HUDEP-2 (cell line): Measurements from ENCODE around the gene SYNE1.
"Not testable (repeated sequence)": the region's sequence is repeated elsewhere in the genome, so short reads cannot be mapped to it uniquely, and the experiment has no call there.

Experiments
- DNase-seq, 76 experiments: peaks; one replicate each; lab custom pipeline; 2025; ENCODE audit not compliant: unreplicated experiment in 76 of 76; lab: John Stamatoyannopoulos, UW

Gene SYNE1

DNA sequence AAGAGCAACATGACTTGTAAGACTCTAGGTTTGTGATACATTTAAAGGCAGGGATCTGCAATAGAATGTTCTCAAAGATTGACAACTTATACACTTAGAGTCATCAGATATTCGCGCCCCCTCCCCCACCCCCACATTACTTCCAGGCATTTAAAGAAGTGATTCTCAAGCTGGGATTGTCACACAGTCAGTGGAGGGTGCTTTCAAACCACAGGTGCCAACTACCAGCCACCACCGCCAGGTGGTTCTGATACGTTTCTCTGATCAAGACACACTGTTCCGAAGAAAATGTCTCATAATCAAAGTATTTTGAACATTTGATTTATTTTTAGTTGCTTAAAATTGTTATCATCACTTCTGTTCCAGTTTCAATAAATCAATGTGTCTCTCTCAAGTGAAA, 472.2 kb downstream of the SYNE1 start:
- DNase-seq: no peak

DNA sequence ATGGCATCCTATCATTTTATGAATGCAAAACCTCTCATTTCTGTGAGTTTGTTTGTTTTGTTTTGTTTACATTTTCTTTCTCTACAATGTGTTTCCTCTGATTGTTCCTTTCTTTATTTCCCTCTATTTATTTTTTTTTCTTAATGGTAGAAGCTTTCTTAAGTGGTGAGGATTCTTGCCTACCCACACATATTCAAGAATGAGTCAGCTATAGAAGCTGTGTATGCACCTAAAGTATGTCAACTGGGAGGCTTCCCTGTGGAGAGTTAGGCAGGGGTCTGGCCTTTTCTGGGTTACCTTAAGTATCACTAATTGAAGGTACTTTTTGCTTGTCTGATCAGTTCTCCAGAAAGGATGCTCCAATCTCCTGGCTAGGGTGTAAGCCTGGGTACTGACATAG, 475.7 kb downstream of the SYNE1 start:
- no peak for DNase-seq

DNA sequence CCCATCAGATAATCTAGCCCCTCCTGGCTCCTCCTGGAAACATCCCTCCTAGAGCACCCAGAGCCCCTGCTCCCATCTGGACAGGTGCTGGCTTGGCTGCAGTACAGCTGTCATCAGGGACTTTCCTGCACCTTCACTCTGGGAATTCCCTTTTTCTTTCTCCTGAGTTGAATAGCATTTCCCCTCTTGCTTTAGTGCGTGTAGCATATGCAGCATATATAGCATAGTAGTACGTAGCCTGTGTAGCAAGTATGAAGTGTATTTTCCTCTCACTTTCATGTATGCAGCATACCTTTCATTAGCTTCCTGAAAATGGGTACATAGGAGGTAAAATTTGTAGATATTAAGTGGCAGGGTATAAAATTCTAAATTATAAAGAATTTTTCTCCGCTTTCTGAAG, 476.8 kb downstream of the SYNE1 start:
- DNase-seq: no peak

DNA sequence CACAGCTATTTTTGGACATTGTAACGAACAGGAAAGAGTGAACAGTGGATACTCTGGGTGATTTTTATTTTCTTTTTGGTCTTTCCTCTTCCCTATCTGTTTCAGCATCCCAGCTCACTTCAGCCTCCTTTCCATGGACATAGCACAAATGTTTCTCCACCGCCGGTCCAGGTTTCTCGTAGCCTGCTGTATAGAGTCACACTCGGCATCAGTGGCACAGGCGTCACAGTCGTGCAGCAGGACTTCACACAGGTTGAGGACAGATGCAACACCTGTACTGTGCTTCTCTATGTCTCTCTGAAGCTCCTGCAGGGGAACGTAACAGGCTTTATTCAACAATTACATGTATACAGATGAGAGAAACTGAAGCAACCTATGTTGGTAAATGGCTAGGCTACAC, 481.4 kb downstream of the SYNE1 start:
- DNase-seq: no peak

DNA sequence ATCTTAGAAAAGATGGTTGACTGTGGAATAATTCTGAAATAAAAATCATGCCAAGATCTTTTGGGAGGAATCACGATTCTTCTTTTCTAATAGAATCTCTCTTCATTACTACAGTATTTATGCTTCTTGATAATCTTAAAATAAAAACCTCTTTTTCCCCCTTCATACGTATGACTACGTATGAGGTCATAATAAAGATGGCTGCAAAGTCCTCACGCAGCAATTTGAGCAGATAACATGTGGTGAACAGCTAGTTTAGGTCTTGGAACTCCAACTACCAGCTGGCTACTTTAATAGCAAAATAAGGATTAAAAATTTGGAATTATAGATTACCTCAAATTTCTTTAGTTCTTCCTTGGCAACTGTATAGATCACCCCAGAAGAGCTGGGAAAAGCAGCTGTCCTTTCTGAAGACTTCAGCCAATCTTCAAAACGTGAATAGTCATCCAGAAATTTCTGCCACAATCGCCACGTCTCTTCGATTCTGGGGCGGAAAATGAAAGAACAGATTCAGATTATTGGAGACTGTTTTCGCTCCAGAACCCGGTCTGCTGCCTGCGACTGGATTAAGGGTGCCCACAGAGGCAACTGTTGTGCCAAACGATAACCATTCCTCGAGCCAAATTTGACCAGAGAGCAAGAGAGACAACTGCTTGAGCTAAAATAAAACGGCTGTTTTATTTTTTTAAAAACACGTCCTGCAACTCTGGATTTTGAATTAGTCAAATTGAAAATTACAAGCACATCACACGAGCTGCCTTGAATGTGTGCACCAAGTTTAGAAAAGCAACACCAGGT, 482.4 kb downstream of the SYNE1 start:
- DNase-seq: no peak

DNA sequence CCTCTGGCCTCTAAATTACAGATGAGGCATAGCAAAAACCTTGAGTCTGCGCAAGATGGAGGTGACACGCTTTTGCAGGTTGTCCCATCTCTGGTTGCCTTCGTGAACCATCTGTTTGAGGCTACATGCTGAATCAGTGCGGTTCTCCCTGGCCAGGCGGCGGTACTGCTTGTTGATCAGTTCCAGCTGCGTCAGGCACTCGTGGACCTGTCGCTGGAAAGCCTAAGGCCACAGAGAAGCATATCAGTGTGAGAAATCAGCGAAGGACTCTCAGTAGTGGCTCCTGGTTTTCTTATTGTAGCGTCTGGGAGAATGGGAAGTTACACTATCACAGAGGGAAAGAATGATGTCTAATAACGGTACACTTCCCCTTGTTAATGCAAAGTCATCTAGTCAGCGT, 485.2 kb downstream of the SYNE1 start:
- no peak for DNase-seq

DNA sequence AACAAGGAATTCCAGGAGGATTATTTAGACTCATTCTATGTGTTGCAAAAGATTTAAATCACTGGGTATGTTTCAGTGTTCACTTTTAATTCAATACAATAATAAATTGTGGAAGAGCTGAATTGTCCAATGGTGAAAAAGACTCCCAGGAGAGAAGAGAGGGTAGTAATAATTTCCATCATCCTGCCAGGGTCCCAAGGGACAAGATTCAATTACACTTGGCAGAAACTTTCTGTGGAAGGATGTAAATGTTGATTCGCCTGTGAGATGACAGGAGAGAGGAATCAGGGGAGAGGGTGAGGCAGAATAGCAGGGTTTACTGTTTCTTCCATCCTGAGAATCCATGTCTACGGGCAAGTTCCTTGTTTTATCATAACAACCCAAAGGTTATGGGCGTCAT, 487.0 kb downstream of the SYNE1 start:
- no peak for DNase-seq

DNA sequence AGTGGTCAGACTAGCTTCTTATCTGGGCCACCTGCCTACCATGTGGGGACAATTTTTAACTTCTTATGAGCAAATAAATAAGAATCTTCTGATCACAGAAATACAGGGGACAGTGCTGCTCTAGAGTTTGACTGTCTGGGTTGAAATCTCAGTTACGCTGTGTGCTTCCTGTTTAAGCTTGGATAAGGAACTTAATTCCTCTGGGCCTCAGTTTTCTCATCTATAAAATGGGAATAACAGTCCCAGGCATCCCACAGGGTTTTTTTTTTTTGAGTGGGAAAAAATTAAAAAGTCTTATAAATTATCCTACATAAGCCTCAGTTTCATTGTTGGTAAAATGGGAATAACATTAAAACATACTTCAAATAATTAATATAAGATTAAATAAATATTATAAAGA, 488.8 kb downstream of the SYNE1 start:
- DNase-seq: no peak

DNA sequence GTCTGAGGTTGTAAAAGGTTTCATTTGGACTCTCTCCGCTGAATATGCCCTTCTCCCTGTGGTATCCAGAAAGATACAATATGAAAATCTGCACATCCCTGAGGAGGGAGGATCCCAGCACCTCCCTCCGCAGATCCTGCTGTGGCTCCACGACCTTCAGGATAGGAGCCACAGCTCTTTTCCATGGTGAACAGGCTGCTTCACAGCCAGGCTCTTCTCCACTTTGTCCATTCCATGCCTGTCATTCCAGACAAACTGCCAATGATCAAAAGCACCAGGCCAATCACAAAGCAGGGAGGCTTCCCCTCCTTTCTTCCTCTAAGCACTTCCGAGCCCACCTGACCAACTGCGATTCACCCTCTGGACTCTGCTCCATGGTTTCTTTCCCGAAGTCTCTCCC, 489.9 kb downstream of the SYNE1 start:
- DNase-seq: no peak

DNA sequence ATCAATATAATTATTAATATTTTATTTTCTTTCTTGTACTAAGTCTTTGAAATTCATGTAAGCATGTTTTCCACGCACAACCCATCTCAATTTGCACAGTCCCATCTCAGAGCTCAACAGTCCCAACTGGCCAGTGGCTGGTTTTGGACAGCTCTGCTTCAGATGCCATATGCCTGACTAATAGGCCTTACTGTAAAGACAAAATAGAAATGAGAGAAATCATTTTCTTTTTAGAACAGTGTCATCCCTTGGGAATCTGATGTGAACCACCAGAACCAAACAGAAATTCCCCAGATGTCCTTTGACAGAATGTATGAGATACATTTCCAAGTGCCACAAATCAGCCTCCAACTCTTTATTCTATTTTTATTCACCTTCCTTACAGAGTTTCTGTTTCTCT, 490.8 kb downstream of the SYNE1 start:
- DNase-seq: no peak

DNA sequence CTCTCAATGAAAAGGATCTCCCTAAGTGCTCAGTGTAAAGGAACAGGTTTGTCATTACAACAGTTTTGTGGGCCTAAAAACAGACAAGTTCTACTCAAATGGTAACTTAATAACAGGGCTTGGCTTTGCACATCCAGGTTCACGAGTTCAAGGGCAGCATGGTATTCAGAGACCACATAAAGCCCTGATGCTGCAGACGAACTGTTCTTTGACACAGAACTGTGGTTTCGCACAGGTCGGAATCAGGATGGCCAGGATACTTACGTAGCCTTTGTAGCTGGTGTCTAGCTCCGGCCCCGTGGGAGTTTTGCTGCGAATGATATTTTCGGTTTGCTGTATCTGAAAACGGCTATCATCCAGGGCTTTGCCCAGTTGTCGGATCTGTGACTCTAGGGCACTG, 493.8 kb downstream of the SYNE1 start:
- DNase-seq: no peak

DNA sequence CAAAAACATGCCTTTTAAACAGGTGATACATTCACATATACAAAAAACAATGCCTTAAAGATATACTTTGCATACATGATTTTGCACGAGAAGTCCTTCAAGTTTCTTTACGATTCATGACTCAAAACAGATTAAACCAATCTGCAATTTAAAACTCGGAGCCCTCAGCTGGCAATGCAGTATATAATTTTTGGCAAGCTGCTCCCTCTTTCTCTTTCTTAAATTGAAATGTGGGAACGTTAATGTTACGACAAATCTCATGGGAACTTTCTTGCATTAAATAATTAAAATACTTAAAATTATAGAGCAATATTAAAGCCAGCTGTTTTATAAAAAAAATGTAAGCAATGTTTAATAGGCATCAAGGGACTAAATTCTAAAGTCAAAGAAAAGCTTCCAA, 495.1 kb downstream of the SYNE1 start:
- DNase-seq: no peak

DNA sequence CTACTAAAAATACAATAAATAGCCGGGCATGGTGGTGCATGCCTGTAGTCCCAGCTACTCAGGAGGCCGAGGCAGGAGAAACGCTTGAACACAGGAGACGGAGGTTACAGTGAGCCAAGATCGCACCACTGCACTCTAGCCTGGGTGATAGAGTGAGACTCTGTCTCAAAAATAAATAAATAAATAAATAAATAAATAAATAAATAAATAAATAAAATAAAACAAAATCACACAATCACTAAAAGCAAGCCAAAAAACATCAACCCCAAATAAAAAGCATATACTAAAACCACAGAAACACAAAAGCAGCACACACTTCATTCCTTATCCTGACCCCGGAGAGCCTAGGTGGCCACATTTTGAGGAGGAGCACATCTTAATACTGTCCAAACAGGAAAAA, 498.8 kb downstream of the SYNE1 start:
- not testable (repeated sequence) for DNase-seq

DNA sequence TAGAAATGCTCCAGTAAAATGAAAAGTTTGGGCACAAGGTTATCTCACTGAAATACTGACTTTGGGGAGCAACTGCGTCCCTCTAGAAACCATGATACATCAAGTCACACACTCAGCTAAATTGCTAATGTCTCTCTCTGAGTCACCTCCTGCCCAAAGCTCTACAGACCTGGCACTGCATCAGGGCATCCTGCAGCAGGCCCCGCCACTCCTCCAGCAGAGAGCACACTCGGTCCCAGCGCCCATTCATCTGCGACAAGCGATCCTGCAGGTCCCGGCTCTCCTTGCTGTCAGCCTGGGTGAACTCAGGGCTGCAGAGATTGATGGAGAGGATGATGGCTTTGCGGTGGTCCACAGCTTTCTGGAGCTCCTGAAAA, 500.7 kb downstream of the SYNE1 start:
- no peak for DNase-seq

DNA sequence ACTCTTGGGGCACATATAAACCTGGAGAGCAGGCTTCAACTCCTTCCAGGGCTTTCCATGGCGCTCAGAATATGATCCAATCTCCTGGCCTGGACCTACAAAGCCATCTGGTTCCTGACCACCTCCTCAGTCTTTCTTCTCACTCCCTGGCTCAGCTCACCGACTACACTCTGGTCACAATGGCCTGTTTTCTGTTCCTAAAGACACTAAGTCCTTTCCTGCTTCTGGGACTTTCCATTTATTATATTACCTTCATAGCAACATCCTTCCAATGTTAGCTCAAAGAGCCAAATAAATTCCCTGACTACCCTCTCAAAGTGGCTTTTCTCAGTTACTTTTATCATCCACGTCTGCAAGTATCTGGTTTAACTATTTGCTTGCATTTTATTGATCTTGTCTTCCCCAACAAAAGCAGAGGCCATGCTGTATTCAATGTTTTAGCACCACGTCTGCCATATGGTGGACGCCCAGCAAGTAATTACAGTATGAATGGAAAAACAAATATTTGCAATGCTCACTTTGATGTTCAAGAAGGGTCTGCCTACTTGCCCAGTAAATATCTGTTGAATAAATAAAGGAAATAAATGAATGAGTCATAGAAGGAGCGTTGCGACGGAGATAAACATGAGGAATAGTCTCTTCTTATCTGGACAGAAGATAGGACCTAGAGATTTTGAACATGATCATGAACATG, 501.3 kb downstream of the SYNE1 start:
- DNase-seq: no peak

DNA sequence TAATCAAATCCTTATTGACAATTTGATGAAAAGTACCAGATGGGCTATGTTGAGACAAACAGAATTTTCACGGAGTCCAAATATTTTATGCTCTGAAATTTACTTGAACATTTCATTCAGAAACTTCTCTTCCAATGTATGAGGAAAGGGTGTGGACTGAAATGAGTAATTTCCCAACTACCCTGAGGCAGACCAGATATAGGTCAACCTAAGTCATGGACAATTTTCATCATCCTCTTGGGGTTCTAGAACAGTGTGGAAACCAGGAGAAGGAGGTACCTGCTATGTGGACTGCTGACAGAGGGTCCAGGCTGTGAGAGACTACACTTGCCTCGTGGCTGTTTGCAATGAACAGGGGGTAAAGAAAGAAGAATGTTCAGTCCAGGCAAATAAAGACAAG, 506.7 kb downstream of the SYNE1 start:
- DNase-seq: no peak

DNA sequence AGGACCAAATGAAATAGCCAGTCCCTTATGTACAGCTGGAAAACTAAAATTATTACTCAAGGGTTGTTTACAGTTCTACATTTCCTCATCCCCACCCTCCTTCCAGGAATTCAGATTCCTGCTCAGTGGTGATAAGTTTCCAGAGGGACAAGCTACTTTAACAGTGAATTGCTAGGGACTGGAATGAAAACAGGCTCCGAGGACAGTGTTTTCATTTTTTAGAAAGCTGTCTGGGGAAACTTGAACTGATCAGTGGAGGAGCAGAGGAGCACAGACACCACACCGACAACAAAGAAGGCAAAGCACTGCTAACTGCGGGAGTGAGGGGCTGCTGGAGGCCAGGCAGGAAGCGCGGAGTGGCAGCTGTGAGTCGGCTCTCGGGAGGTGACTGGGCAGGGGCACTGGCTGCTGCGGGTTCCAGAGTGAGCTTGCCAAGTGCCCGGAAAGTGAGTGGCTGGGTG, 507.4 kb downstream of the SYNE1 start:
- no peak for DNase-seq

DNA sequence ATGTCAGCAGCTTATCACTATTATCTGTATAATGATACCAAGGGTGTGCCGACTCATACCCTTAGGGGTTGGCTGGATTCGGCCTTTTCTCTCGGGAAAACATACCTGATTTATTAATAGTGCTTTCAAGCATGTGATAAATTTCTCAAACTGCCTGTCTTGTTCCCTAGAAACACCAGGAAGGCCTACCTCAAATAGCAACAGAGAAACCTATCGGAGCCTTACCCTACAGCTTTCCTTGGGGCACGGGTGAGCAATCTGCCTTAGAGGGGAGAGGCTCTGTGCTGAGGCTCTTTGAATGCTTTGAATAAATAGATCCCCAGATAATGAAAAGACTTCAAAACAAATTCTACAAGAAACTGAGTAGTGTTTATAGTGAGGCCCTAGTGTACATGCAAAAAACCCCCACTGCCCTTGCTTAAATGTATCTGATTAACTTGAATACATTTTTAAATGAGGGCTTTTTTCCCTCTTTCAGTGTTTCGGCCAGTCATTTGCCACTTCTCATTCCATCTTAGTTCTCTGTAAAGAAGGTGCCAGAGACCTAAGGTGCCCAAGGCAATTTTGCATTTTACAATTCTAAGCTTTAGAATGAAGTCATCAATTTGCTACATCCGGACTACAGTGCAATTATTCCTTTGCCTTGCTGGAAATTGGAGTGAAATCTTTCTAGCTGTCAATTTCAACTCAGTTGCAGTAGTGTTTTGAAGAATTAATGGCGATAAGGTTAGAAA, 509.6 kb downstream of the SYNE1 start:
- DNase-seq: no peak

DNA sequence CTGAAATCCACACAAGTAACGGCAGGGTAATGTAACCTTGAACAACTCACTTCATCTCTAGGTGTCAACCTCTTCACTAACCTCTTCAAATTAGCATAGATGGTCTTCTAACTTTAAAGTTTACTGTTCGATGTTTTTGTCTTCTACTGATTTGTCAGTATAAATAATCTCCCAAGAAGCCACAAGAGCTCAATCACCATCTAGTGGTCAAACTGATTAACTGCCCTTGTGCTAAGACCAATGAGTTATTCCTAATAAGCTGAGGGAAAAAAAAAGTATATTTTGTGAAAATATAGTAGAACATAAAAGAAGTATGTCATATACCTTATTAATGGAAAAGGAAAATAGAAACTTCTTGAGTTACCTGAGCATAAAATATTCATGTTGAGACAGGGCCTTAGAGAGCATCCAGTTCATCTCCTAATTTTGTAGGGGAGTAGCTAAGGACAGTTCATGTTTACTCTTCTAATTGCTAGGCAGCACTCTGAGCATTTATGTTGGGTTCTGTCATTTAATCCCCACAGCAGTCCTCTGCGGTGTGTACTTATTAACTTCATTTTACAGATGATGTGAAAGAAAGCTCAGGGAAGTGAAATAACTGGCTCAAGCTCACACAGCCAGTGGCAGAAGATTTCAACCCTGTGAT, 512.6 kb downstream of the SYNE1 start:
- DNase-seq: peak in 21 of 76 experiments; percentile 7 to 56 (median 21)

DNA sequence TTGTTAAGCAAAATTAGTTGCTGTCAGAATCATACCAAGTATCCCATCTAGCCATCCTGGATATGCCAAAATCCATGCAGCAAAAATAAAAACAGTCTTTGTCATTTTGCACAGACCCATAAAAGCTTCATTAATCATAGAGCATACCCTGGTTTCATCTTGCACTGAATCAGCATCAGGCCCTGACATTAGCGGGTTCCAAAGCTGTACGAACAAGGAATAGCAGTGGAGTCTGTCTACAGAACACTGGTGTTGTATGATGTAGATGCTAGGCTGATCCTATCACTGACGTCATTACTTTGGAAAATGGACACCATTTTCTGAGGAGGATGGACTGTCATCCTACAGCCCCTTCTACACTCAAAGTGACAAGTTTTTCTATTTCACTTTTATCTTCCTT, 514.1 kb downstream of the SYNE1 start:
- DNase-seq: no peak

DNA sequence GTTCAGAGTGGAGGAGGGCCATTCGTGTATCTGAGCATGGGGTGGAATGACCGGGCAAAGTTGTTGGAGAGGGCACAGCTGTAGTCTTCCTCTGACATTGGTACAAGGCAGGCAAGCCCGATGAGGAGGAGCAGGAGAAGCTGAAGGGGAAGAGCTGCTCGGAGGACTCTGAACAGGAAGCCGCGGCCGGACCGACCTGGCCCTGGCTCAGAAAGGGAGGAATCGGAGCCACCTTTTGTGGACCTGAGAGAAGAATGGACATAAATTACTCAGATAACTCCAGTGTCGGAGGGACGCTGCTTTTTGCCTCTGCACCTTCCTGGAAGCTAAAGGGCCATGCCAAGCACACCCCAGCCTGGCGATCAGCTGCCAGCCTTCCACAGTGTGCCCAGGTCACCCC, 514.7 kb downstream of the SYNE1 start:
- no peak for DNase-seq
